ENCODE data around the gene HAGHL.

The HAGHL gene

DNA sequence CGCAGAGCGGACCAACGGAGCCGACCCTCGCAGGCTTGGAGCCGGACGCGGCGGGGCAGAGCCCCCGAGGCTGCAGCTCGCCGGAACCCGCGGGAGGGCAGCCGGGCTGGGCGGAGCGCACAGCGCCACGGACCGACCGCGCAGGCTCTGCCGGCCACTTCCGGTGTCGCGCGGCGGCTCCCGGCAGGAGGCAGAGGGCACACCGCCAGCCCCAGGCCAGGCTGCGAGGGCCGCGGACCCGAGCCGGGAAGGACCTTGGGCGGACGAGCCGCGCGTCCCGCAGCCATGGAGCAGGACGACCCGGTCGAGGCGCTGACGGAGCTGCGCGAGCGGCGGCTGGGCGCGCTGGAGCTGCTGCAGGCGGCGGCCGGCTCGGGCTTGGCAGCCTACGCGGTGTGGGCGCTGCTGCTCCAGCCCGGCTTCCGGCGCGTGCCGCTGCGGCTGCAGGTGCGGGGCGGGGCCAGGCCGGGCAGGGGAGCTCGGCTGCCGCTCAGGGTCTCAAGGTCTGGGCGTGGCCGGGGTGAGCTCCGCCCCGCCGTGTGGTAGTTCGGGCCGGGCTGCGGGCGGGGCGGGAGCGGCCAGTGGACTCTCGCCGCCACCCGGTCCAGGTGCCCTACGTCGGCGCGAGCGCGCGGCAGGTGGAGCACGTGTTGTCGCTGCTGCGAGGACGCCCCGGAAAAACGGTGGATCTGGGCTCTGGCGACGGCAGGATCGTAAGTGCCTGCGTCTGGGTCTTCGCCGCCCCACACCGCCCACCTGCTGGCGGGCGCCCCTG lies 5.7 kb upstream of the HAGHL start, which contains the start of gene ANTKMT:
TSS of gene ANTKMT (plus strand) at position 157 of the 775 bp plus-strand sequence. CDS start at position 286, 129 bp downstream.
- DNase-seq (ENCODE audit: low spot score), result peak; percentile 82

GRCh38 chr16:721765-722540 lies 5.0 kb upstream of the HAGHL start:
- no peak for DNase-seq (ENCODE audit: low spot score)

DNA sequence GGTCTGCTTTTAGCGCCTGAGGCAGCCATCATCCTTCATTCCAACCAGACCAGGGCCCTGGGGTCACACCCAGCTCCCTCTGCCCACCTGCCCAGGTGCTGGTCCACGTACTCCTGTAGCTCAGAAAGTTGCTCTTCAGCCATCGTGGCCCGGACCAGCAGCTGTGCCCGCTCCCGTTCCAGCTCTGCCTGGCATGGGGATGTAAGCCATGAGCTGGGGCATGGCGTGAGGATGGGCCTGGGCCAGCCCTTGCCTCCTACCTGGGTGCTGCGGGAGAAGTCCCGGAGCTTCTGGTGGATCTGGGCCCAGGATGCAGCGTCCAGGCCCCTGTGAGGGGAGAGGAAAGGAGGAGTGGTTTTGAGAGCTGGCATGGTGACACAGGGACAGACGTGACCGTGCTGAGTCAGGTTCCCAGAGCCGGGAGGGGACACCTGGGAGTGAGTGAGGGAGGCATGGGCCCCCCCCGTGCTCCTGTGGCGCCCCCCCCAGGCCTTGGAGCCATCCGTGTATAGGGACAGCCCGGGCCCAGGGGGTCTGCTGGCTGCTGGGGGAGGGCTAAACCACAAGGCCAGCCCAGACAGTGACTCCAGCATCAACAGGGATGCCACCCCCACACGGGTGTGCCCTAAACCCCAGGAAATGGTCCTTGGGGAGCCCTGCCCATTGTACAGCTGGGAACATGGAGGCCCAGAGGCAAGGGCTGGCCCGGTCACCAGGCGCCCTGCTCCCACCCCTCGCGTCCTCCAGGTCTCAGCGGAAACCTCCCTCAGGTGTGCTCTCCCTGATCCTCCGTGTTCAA lies 3.9 kb upstream of the HAGHL start:
- no peak for DNase-seq (ENCODE audit: low spot score)

- no peak for DNase-seq (ENCODE audit: low spot score)
These were observed 3.2 kb upstream of the HAGHL start for GRCh38 chr16:723695-724094.

DNA sequence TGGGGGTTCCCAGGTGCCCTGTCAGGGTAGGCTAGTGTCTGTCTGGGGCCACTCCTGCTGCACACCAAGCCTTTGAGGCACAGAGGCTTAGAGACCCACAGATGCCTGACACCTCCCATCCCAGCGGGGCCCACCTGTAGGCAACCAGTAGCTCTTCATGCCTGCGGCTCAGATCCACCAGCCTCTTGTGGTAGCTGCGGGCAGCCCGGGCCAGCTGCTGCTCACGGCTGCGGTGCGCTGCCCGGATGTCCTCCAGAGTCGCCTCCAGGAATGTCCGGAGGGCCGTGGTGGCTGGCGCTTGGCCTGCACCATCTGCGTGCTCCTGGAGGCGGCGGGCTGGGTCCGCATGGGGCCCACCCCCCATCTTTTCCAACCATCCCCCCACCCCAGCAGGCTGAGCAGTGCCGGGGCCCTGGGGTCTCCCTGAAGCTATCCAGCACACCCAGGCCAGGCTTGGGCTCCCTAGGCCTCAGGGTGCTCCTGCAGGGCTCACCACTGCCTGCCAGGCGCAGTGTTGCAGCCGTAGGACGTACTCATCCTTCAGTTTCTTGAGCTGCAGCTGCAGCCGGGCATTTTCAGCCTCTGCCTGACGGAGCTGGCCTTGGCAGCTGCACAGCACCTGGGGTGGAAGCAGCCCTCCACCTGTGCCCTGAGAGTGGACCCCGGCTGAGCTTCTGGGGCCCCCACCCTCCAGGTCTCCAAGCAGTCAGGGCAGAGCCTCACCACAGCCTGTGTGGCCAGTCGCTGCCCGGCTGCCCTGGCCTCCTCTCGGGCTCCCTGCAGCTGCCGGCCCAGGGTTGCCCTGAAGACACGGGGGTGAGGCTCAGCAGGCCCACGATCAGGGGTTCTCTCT lies 2.5 kb upstream of the HAGHL start:
- DNase-seq (ENCODE audit: low spot score), result peak; percentile 62

GRCh38 chr16:725041-725376 lies 1.9 kb upstream of the HAGHL start:
- DNase-seq (ENCODE audit: low spot score), result no peak

DNA sequence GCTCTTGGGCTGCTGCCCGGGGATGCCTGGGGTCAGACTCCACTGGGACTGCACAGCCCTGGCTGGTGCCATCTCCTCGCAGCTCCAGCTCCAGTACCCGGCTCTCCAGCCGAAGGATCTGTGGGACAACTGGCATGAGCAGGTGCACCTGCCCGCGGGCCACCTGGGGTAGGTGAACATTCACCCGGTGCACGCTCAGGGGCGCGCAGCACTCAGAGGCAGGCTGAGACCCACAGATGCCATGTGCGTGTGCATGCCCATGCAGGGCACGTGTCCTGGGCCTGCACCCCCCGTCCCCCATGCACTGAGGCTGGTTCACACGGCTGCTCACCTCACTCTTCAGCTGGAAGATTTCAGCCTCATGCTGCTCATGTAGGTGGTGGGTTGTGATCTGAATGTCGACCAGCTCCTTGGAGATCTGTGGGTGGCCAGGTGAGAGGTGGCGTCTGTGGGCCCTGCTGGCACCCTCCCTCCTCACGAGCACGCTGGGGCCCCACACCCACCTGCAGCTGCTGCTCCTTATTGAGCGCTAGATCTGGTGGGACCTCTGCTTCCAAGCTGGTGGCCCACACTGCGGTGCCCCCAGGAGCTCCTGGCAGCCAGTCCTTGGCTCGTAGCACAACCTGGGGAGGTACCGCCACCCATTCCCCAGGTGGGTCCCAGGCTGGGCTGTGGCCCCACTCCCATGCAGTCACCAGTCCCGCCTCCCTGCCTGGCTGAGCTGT lies 1.3 kb upstream of the HAGHL start:
- no peak for DNase-seq (ENCODE audit: low spot score)

- peak; percentile 56 for DNase-seq (ENCODE audit: low spot score)
These were observed 793 bp upstream of the HAGHL start for GRCh38 chr16:726188-726437.

GRCh38 chr16:727291-727977 lies 528 bp downstream of the HAGHL start:
- DNase-seq (ENCODE audit: low spot score), result no peak

DNA sequence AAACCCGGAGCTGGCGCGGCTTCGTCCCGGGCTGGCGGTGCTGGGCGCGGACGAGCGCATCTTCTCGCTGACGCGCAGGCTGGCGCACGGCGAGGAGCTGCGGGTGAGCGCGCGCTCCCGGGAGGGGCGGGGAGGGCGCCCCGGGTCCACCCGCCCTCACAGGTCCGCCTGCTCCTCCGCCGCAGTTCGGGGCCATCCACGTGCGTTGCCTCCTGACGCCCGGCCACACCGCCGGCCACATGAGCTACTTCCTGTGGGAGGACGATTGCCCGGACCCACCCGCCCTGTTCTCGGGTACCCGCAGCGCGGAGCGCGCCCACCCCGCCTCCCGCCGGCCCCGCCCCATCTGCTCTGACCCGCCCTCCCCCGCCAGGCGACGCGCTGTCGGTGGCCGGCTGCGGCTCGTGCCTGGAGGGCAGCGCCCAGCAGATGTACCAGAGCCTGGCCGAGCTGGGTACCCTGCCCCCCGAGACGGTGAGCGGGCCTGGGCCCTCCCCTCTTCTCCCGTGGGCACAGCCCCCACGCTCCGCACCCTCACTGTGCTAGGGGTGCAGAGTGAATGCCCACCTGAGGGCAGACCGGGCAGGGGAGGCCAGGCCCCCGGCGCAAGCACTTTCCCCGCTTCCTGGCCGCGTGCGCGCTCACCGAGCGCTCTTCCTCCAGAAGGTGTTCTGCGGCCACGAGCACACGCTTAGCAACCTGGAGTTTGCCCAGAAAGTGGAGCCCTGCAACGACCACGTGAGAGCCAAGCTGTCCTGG lies 1.4 kb downstream of the HAGHL start:
- DNase-seq (ENCODE audit: low spot score), result peak; percentile 75

- DNase-seq (ENCODE audit: low spot score), result no peak
These were observed 2.2 kb downstream of the HAGHL start for GRCh38 chr16:728890-729744.

GRCh38 chr16:729768-730665 lies 3.1 kb downstream of the HAGHL start:
- DNase-seq (ENCODE audit: low spot score), result no peak

DNA sequence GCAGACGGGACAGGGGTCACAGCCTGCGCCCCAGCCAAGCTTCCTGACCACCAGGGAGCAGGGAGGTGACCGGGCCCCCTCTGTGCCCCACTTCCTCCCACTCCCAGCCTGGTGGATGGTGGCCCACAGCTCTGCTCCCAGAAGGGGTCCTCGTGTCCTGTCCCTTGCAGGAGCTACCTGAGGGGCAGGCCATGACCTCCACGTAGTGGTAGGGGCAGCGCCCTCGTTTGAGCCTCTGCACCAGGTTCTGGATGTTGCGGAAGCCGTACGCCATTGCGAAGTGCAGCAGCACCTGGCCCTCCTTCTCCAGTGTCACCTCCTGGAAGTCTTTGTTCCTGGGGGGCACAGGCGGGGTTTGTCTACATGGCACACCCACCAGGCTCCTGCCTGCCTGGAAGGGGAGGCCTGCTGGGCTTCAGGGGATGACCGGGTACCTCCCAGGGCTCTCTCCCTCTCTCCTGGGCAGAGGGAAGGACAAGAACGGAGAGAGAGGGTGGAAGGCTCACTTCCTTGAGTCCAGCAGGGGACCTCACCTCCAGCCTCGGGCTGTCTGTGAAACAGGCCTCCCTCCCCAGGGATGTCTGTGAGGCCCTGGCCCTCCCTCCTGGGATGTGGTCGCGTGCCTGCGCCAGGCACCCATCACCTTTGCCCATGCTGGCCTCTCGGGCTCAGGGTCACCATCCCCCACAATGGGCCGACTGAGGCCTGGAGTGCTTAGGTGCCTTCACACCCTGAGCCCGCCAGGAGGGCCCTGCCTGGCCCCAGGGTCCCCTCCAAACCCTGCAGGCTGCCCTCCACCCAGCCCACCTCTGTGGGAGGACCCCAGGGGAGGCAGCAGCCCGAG lies 4.0 kb downstream of the HAGHL start:
- DNase-seq (ENCODE audit: low spot score), result no peak

DNA sequence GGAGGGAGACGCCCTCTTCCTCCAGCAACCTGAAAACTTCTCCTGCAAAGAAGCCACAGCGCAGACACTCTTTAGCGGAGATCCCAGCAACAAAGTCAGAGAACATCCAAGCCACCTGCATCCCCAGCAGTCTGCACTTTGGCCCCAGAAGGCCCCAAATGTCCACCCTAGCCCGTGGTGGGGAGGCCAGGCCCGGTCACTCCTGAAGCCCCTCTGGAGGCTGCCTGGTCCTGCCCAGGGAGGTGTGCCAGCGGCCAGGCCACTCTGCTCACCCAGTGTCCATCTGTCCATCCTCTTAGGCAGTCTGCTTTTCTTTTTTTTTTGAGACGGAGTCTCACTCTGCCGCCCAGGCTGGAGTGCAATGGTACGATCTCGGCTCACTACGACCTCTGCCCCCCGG lies 5.4 kb downstream of the HAGHL start:
- DNase-seq (ENCODE audit: low spot score), result no peak

- no peak for DNase-seq (ENCODE audit: low spot score)
These were observed 6.0 kb downstream of the HAGHL start for GRCh38 chr16:732936-733335.

DNA sequence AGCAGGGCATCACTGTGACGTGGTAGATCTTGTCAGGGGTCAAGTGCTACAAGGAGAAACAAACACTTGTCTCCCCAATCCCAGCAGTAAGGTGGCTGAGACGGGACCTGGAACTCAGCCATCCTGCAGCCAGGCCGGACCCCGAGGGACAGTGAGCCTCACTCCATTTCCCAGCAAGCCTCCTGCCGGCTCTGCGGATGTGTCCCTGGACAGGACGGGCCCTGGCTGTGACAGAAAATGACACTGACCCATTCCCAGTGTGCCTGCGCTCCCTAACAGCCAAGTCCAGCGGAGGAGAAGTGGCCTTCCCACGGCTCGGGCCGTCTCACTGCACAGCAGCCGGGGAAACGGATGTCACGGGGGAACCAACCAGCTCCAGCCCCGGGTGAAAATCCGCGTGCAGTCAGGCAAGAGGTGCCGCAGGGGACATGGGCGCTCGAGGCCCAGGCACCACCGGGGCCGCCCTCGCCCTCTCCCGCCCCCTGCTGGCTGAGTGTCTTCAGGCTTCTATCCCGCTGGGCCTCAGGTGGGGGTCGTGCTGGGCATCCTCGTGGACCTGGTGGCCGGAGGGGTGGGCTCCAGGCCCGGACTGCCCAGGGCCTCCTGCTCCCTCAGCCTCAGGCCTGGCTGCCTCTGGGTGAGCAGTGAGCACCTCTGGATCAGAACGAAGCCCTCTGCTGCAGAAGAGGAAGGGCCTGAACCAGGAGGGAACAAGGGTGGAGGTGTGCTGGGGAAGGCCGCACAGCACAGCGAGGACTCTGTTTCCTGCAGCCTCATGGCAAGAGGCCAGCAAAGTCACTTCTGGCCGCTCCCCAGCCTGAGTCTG lies 6.7 kb downstream of the HAGHL start:
- DNase-seq (ENCODE audit: low spot score), result no peak
